GM12892 (cell line): ENCODE measurements around the gene SPEM3.

Experiments used
- POLR2A ChIP-seq: IDR thresholded peaks from 2 replicates; pipeline ENCODE4 v1.6.1; 2011; ENCODE audit warnings: low read depth, low read length, control low read depth
- POLR2AphosphoS5 ChIP-seq: IDR thresholded peaks from 2 replicates; pipeline ENCODE4 v1.6.1; 2011; ENCODE audit warnings: low read depth, low read length, control low read depth
- TAF1 ChIP-seq: IDR thresholded peaks from 2 replicates; pipeline ENCODE4 v1.6.1; 2011; ENCODE audit warnings: low read depth, mild to moderate bottlenecking, control low read depth, low read length, borderline replicate concordance

DNA sequence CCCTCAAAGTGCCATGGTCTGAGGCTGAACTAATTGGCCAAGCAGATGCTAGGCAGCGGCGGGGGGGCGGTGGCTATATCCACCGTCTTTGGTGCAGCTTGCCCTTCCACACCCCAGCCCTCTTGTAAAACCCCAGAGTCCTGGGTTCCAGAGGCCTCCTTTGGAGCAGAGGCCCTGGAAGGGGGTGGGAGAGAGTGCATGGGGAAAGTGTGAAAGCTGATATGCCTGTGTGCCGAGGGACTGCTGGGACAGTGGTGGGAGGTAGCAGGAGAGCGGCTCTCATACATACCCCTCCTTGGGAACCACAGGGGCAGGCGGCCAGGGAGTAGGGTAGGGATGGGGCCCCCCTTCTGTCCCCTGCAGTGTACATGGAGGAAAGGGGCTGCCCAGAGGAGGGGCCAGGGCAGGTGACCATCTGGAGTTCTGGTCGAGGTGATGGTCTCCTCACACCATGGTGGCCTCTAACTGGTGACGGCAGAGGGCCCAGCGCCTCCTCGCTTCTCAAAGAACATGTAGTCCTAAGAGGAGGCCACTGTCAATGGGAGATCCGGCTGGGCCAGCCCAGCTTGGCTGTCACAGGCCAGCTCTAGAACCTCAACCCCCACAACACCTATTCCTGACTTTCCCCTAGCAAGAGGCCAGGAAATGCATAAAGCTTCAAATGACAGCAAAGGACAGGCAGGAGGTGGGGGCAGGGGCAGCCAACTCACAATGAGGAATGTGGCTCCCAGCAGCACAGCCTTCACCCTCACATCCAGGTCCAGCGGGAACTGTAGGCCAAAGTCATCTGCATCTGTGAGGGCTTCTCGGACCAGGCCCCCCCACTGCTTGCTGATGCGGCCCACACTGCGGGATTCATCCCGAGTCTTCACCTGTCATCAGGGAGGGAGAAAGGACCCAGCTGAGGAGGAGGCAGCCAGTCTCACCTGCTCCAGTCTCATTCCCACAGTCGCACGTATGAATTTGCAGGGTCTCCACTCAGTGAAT lies 38.4 kb upstream of the SPEM3 start:
- TF ChIP-seq TAF1 (no peak), POLR2AphosphoS5 (no peak), POLR2A (no peak)
